NCI-H748 (cell line): ENCODE measurements around the gene RTL9.
"Not testable (repeated sequence)": the region's sequence is repeated elsewhere in the genome, so short reads cannot be mapped to it uniquely, and the experiment has no call there.

Experiments used
- DNase-seq: peaks from one replicate; lab custom pipeline; 2025; ENCODE audit not compliant: unreplicated experiment; lab: John Stamatoyannopoulos, UW

RTL9 gene

DNA sequence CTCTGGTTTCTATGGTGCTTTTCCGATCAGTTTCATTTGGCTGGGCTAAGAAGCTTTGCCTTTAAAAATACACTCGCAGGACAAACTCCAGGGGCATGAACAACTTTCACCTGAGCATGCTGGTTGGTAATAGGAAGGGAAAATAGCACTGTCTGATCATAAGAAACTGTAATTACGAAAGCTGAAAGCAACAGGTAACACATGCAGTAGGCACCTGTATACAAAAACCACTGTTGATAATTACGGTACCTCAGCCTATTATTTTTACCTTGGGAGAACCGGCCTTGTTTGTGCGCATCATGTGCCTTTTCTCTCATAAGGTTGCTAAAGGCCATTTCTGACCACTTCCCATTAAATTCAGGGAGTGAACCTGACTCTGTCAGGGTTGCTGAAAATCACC is 45.7 kb downstream of the RTL9 start:
- DNase-seq, result peak; percentile 86

DNA sequence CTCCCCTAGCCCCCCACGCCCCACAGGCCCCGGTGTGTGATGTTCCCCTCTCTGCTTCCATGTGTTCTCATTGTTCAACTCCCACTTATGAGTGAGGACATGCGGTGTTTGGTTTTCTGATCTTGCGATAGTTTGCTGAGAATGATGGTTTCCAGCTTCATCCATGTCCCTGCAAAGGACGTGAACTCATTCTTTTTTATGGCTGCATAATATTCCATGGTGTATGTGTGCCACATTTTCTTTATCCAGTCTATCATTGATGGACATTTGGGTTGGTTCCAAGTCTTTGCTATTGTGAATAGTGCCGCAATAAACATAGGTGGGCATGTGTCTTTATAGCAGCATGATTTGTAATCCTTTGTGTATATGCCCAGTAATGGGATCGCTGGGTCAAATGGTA is 47.6 kb downstream of the RTL9 start:
- not testable (repeated sequence) for DNase-seq

DNA sequence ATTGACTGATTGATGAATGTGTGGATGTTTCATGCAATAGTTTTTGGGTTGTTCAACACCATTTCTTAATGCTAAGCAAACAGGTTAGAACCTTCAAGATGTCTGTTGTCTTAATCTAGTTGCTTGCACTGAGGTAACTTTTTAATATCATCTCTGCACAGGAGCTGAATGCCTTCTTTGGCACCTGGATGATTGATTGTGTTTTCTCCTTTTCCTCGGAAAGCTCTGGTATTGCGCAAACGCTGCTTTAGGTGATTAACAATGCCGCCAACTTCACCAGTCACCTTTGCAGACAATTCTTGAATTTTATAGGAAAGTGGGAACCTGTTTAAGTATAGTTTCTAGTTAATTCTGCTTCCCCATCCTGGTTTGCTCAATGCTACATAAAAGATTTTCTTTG is 48.2 kb downstream of the RTL9 start:
- no peak for DNase-seq

DNA sequence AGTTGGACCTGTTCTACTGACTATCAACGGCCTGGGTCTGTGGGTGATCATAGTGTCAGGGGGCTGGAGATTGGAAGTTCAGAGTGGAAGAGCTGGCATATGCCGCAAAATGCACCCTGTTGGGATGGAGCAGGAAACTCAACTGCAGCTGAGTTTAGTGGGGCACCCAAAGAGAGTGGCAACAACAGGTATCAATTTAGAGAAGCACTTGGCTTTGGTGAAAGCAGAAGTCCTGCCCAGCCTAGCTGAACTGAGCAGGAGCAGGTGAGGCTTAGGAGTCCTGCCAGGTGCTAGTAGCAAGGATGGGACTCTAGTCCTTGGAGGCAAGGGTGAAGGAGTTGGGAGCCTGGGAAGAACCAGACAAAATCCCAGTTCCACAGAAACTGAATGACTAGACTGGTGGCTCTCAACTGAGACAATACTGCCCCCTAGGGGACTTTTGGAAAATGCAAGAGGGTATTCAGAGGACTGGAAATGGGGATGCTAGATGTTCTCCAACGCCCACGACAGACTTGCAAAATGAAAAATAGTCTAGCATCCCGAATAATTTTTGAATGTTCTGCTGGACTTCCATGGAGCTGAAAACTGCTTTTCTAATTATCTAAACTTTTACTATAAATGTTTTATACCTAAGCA is 49.4 kb downstream of the RTL9 start:
- peak; percentile 68 for DNase-seq
